Endothelial cell of umbilical vein (primary cell): ENCODE measurements around the gene AHCY. TPM values are rescaled to one million over a fixed set of nuclear protein-coding genes. Genes with fewer than 3 reads are reported as not detected.

Experiments used
- BruUV-seq: library from RNA; stranded (reverse); fragments of 400-500 nt; replicated peaks from 2 replicates; lab custom pipeline; 2021; lab: Mats Ljungman, UMichigan
- CTCF ChIA-PET: fragments of 300-600, 350-600 bp; sonication (Branson Sonifier 250); formaldehyde crosslinking; loops from one replicate; lab custom pipeline; 2021; ENCODE audit warnings: antibody characterized with exemption, inconsistent platforms; lab: Charles Lee
- POLR2A ChIA-PET: fragments of 300-600, 350-600 bp; sonication (Branson Sonifier 250); formaldehyde crosslinking; loops from one replicate; lab custom pipeline; 2021; ENCODE audit warnings: antibody characterized with exemption, inconsistent platforms; lab: Charles Lee
- DNase-seq: peaks from one replicate; pipeline ENCODE4 v3.0.0-alpha.2; 2011; ENCODE audit warnings: low read depth, low spot score
- FAIRE-seq: peaks from 2 replicates; lab custom pipeline; 2011; peaks lifted over from hg19 to GRCh38; lab: Jason Lieb, UNC
- H2AFZ ChIP-seq: 2 replicates; pipeline ENCODE4 v1.6.0; 2012; ENCODE audit warnings: low read depth, low read length, control low read depth, inconsistent platforms
- H3K27ac ChIP-seq: 2 replicates; pipeline ENCODE4 v1.5.1; 2011; ENCODE audit warnings: low read depth, mild to moderate bottlenecking, control low read depth, low read length, moderate library complexity; ENCODE audit not compliant: insufficient read depth
- H3K27me3 ChIP-seq, 2 experiments: 2 replicates each; pipeline versions ENCODE4 v1.6.0 to v1.6.1; 2011; ENCODE audit warnings: low read length in 2 of 2, mixed read lengths in 1 of 2; ENCODE audit not compliant: control insufficient read depth in 2 of 2, insufficient read depth in 2 of 2
- H3K36me3 ChIP-seq, 2 experiments: 2 replicates in 1 of 2; 3 replicates in 1 of 2; pipeline ENCODE4 v1.5.1; 2011; ENCODE audit warnings: low read length in 2 of 2, mild to moderate bottlenecking in 1 of 2, moderate library complexity in 1 of 2; ENCODE audit not compliant: control insufficient read depth in 2 of 2, insufficient read depth in 2 of 2; ENCODE audit errors: extremely low read depth in 1 of 2
- H3K4me1 ChIP-seq: 3 replicates; pipeline ENCODE4 v1.5.1; 2011; ENCODE audit warnings: mild to moderate bottlenecking, low read length; ENCODE audit not compliant: control insufficient read depth, insufficient read depth; ENCODE audit errors: extremely low read depth
- H3K4me2 ChIP-seq: 2 replicates; pipeline ENCODE4 v1.6.1; 2011; ENCODE audit warnings: low read length, control low read depth, mixed read lengths; ENCODE audit not compliant: insufficient read depth
- H3K4me3 ChIP-seq, 3 experiments: fragments of 200-600 bp in 1 of 3; sonication (generic), shearing (Covaris generic) in 1 of 3; replicated peaks in 1 of 3; 2 replicates each; pipeline ENCODE4 v1.5.1; 2011 to 2016; ENCODE audit warnings: control low read depth in 3 of 3, low read length in 3 of 3, mild to moderate bottlenecking in 2 of 3, inconsistent platforms in 1 of 3, low read depth in 1 of 3, moderate library complexity in 1 of 3; ENCODE audit not compliant: insufficient read depth in 1 of 3
- H3K79me2 ChIP-seq: 2 replicates; pipeline ENCODE4 v1.6.0; 2012; ENCODE audit warnings: low read length, inconsistent platforms; ENCODE audit not compliant: control insufficient read depth, insufficient read depth
- H3K9ac ChIP-seq: replicated peaks from 2 replicates; pipeline ENCODE3; 2011; ENCODE audit warnings: low read length, control low read depth; ENCODE audit not compliant: insufficient read depth; ENCODE audit errors: extremely low read depth
- H3K9me1 ChIP-seq: replicated peaks from 3 replicates; pipeline ENCODE4 v1.6.0; 2011; ENCODE audit warnings: mild to moderate bottlenecking, low read length; ENCODE audit not compliant: control insufficient read depth, insufficient read depth; ENCODE audit errors: extremely low read depth
- H3K9me3 ChIP-seq: replicated peaks from 2 replicates; pipeline ENCODE4 v1.5.1; 2012; ENCODE audit warnings: low read length, inconsistent platforms; ENCODE audit not compliant: control insufficient read depth, insufficient read depth
- H4K20me1 ChIP-seq: replicated peaks from 2 replicates; pipeline ENCODE3; 2011; ENCODE audit warnings: mild to moderate bottlenecking, low read length; ENCODE audit not compliant: control insufficient read depth, insufficient read depth; ENCODE audit errors: extremely low read depth
- CTCF ChIP-seq, 2 donors: IDR thresholded peaks; 1 replicate in 1 of 2; 2 replicates in 1 of 2; pipeline ENCODE4 v1.5.1; 2011; ENCODE audit warnings: low read length in 2 of 2, mild to moderate bottlenecking in 2 of 2, moderate library complexity in 2 of 2, control low read depth in 1 of 2, inconsistent platforms in 1 of 2, low read depth in 1 of 2; ENCODE audit not compliant: insufficient read depth in 1 of 2; ENCODE audit errors: extremely low read depth in 1 of 2
- EZH2 ChIP-seq: IDR thresholded peaks from 2 replicates; pipeline ENCODE4 v1.6.1; 2012; ENCODE audit warnings: borderline replicate concordance, low read depth, mild to moderate bottlenecking, moderate library complexity, low read length, inconsistent platforms; ENCODE audit not compliant: severe bottlenecking
- FOS ChIP-seq: IDR thresholded peaks from 2 replicates; pipeline ENCODE4 v1.6.1; 2011; ENCODE audit warnings: mild to moderate bottlenecking, low read length, moderate library complexity, borderline replicate concordance; ENCODE audit not compliant: insufficient read depth
- GATA2 ChIP-seq: IDR thresholded peaks from 2 replicates; pipeline ENCODE4 v1.7.0; 2011; ENCODE audit warnings: low read depth, mild to moderate bottlenecking, moderate library complexity, mixed read lengths, low read length; ENCODE audit not compliant: insufficient read length, insufficient read depth
- JUN ChIP-seq: IDR thresholded peaks from 2 replicates; pipeline ENCODE4 v1.6.1; 2011; ENCODE audit warnings: borderline replicate concordance, low read depth; ENCODE audit not compliant: insufficient read length, insufficient read depth
- MAX ChIP-seq: IDR thresholded peaks from 2 replicates; pipeline ENCODE4 v1.6.1; 2011; ENCODE audit not compliant: insufficient read depth, insufficient read length
- MYC ChIP-seq: IDR thresholded peaks from one replicate; pipeline ENCODE4 v1.6.1; 2011; ENCODE audit warnings: mild to moderate bottlenecking, low read depth, low read length
- POLR2A ChIP-seq: IDR thresholded peaks from 2 replicates; pipeline ENCODE4 v1.6.1; 2012; ENCODE audit warnings: low read depth, mild to moderate bottlenecking, control low read depth, low read length
- POLR2AphosphoS5 ChIP-seq: IDR thresholded peaks from 2 replicates; pipeline ENCODE4 v1.6.1; 2012; ENCODE audit warnings: low read depth, mild to moderate bottlenecking, control low read depth, low read length, moderate library complexity; ENCODE audit not compliant: insufficient read depth
- dilution Hi-C: fragments of 300-500 bp; cut with MboI; formaldehyde crosslinking; loops from one replicate; pipeline ENCODE4 v1.15.0; 2019; ENCODE audit warnings: low sequenced_read_pairs; ENCODE audit not compliant: extremely low pct_ligation_motif_present
- intact Hi-C: fragments of 100-400 bp; cut with micrococcal nuclease; formaldehyde crosslinking; loops from one replicate; pipeline ENCODE4 v1.10.0; 2022
- polyA plus RNA-seq, 4 experiments: library from polyadenylated mRNA; depleted of rRNA in 3 of 4; stranded (reverse) in 3 of 4; unstranded in 1 of 4; fragments of >200 nt; gene quantifications; 2 replicates each; pipeline versions ENCODE4 v1.2.1 to v1.2.3, GENCODE V29; 2011 to 2012; ENCODE audit warnings: missing spikeins in 1 of 4
- total RNA-seq: library from RNA; stranded (reverse); gene quantifications from 2 replicates; pipeline ENCODE4 v1.2.3, GENCODE V29; 2021

AHCY gene
- total and polyA plus RNA-seq, 2 donors (not counting 3 experiments of a cell fraction or from before 2014, with no cell fraction given): 94.7 to 168 TPM

GRCh38 chr20:34310481-34311117, 7.4 kb upstream of the AHCY start:
- Histone ChIP-seq H3K9ac (no peak overlapping the region), H3K27ac (no peak overlapping the region), H3K9me1 (no peaks in the 10 kb centered on the region), H4K20me1 (no peaks in the 10 kb centered on the region), H3K27me3 (no peaks in the 10 kb centered on the region), H3K36me3 (no peaks in the 10 kb centered on the region), H3K79me2 (no peaks in the 10 kb centered on the region), H3K4me2 (no peak overlapping the region), H3K4me1 (peaks cover 9% of the 10 kb centered on the region), H3K9me3 (no peaks in the 10 kb centered on the region), H3K4me3 (no peak overlapping the region), H2AFZ (no peak overlapping the region)
- dilution Hi-C loops (no loop called here), intact Hi-C loops (loop anchor here (5.0 kb wide), 2 partner anchors 102 to 457 kb away; no protein-coding TSS in a partner anchor)
- CTCF ChIA-PET: interaction anchor here (0.7 to 5.6 kb wide), 5 partner anchors 120 to 459 kb away, joined by 4 to 107 read pairs (median 30); no protein-coding TSS in a partner anchor
- no peak for TF ChIP-seq FOS
- no peak for TF ChIP-seq GATA2
- no peak for TF ChIP-seq JUN
- TF ChIP-seq MYC: no peak
- TF ChIP-seq EZH2: no peak
- no peak for TF ChIP-seq POLR2A
- no peak for TF ChIP-seq POLR2AphosphoS5
- TF ChIP-seq MAX: no peak
- TF ChIP-seq CTCF (IDR thresholded peaks at IDR 0.05; ENCODE audit: extremely low read depth in 1 of 2, insufficient read depth in 1 of 2, low read depth in 1 of 2, low read length in 2 of 2): no peak
- FAIRE-seq: no peak
- no TSS peak for BruUV-seq
- POLR2A ChIA-PET: no interaction called here
- DNase-seq: no peak
